Epithelial cell of esophagus (primary cell): Measurements from ENCODE around the gene PLA2G4E.

Source experiments
- DNase-seq: peaks from one replicate; pipeline ENCODE4 v3.0.0; 2010; ENCODE audit warnings: low read depth
- H3K4me3 ChIP-seq: 2 replicates; pipeline ENCODE4 v1.5.1; 2011; ENCODE audit warnings: mild to moderate bottlenecking, low read length, control low read depth
- TF ChIP-seq, protein P1 (sequence below): IDR thresholded peaks from 2 replicates; pipeline ENCODE4 v1.5.1; 2011; ENCODE audit warnings: low read depth, mild to moderate bottlenecking, low read length, control low read depth, inconsistent platforms; ENCODE audit not compliant: insufficient read depth; ENCODE audit errors: missing control alignments

Gene PLA2G4E

DNA sequence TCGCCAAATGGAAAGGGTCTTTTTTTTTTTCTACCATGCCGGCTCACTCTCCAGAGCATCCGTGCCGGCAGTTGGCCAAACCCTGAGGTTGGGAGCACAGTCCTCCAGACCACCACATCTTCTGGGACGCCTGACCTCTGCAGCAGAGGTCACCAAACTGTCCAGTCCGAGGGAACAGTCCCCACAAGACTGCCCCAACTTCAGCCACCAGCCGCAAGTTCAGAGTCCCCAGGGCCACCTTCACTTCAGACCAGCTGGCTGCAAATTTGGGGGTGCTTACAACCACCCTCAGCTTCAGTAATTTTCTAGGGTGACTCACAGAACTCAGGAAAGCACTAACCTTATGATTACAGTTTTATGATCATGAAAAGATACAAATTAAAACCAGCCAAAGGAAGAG, 44.6 kb upstream of the PLA2G4E start:
- TF ChIP-seq, protein P1, sequence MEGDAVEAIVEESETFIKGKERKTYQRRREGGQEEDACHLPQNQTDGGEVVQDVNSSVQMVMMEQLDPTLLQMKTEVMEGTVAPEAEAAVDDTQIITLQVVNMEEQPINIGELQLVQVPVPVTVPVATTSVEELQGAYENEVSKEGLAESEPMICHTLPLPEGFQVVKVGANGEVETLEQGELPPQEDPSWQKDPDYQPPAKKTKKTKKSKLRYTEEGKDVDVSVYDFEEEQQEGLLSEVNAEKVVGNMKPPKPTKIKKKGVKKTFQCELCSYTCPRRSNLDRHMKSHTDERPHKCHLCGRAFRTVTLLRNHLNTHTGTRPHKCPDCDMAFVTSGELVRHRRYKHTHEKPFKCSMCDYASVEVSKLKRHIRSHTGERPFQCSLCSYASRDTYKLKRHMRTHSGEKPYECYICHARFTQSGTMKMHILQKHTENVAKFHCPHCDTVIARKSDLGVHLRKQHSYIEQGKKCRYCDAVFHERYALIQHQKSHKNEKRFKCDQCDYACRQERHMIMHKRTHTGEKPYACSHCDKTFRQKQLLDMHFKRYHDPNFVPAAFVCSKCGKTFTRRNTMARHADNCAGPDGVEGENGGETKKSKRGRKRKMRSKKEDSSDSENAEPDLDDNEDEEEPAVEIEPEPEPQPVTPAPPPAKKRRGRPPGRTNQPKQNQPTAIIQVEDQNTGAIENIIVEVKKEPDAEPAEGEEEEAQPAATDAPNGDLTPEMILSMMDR, result no peak
- DNase-seq, result no peak
- no peak overlapping the region for H3K4me3 ChIP-seq

- no peak overlapping the region for H3K4me3 ChIP-seq
- TF ChIP-seq, protein P1, result no peak
- DNase-seq, result peak; percentile 22
Observed at GRCh38 chr15:42065033-42065432, 44.2 kb upstream of the PLA2G4E start.

DNA sequence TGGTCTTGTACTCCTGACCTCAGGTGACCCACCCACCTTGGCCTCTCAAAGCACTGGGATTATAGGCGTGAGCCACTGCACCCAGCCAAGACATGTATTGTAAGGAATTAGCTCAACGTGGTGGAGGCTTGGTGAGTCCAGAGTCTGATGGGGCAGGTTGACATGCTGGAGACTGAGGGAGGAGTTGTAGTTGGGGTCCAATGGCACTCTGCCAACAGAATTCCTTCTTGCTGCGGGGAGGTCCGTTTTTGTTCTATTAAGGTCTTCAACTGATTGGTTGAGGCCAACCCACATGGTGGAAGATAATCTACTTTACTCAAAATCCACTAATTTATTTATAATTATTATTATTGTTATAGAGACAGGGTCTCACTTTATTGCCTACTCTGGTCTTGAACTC, 43.4 kb upstream of the PLA2G4E start:
- H3K4me3 ChIP-seq, result no peak overlapping the region
- DNase-seq, result no peak
- TF ChIP-seq, protein P1, result no peak

DNA sequence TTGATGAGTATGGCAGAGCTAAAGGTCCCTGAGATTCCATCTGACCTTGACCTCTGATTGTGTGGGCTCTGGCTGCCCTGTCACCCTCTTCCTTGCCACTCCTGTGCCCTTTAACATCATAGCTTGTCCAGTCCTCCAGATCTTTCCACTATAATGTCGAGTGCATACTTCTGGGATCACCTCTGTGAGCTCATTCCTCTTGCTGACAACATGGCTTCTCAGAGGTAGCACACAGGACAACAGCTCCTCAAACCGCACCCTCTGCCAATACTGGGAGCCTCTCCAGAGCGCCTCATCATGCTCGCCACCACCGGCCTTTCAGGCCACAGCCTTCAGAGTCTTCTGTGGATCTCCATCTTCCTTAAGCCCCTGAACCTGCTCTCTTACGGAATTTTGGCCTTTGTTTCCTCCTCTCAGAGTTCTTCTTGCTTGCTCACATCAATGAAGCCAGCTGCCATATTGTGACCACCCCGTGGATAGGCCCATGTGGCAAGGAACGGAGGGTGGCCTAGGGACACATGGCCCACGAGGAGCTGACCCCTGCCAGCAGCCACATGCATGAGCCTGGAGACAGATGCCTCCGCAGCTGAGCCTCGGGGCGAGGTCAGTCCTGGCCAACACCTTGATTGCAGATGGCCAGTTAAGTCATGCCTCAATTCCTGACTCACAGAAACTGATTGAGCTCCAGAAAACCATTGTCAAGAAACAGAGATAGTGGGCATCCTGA, 42.4 kb upstream of the PLA2G4E start:
- TF ChIP-seq, protein P1, result no peak
- peak; percentile 39 for DNase-seq
- no peak overlapping the region for H3K4me3 ChIP-seq

DNA sequence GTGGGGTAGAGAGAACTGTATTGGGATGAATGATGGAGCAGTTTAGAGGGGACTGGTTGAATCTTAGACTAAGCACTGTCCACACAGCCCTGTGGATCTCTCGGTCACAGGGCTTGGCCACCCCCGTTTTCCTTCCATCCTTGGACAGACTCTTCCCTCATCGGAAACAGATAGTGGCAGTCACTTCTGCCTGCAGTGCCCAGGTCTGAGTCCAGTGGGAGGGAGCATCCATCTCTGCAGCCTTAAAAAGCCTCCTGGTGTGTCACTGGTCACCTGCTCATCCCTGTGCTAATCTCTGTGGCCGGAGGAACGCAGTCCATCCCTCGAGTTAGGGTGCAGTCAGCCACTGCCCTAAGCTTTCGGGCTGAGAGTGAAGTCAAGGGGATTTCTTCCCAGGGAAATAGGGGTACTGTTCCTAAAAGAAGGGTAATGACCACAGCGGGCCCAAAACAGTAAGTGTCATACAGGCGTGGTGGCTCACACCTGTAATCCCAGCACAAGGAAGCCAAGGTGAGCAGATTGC, 41.5 kb upstream of the PLA2G4E start:
- TF ChIP-seq, protein P1, result no peak
- H3K4me3 ChIP-seq, result no peak overlapping the region
- DNase-seq, result no peak

- no peak for DNase-seq
Observed at GRCh38 chr15:42060797-42061196, 40.0 kb upstream of the PLA2G4E start.

More at GRCh38 chr15:42060797-42061196, 40.0 kb upstream of the PLA2G4E start:
- H3K4me3 ChIP-seq, result no peak overlapping the region
- TF ChIP-seq, protein P1, result no peak
